Breast epithelium (tissue), 3 donors: ENCODE data around the gene LILRA5.

Source experiments
- POLR2A ChIP-seq: fragments of 450-650 bp; IDR thresholded peaks from one replicate; pipeline ENCODE4 v1.6.1; 2016; ENCODE audit warnings: antibody characterized with exemption, mild to moderate bottlenecking, moderate library complexity
- POLR2AphosphoS5 ChIP-seq, 3 donors: sonication (generic); formaldehyde crosslinking; IDR thresholded peaks; one replicate each; pipeline ENCODE4 v1.6.1; 2017; ENCODE audit warnings: antibody characterized with exemption in 3 of 3
- TF ChIP-seq, protein P1 (sequence below), 3 donors: fragments of 450-650 bp; IDR thresholded peaks; one replicate each; pipeline ENCODE4 v1.5.1; 2016 to 2017; ENCODE audit warnings: antibody characterized with exemption in 3 of 3, mild to moderate bottlenecking in 3 of 3, moderate library complexity in 3 of 3

DNA sequence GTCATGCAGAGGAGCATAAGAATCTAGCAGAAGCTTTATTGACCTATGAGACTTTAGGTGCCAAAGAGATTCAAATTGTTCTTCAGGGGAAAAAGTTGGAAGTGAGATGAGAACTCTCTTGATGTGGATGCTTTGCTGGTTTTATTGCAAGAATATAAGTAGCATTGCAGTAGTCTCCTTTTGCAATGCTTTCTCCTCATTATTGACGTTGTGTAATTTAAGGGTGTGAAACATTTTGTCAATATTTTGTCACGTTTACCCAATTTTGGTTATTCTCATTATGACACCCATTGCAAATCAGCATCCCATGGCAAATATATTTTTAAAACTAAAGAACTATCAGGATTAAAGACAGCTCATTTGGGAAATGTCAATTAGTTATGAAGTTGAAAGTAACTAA is 44.0 kb downstream of the LILRA5 start:
- TF ChIP-seq, protein P1, sequence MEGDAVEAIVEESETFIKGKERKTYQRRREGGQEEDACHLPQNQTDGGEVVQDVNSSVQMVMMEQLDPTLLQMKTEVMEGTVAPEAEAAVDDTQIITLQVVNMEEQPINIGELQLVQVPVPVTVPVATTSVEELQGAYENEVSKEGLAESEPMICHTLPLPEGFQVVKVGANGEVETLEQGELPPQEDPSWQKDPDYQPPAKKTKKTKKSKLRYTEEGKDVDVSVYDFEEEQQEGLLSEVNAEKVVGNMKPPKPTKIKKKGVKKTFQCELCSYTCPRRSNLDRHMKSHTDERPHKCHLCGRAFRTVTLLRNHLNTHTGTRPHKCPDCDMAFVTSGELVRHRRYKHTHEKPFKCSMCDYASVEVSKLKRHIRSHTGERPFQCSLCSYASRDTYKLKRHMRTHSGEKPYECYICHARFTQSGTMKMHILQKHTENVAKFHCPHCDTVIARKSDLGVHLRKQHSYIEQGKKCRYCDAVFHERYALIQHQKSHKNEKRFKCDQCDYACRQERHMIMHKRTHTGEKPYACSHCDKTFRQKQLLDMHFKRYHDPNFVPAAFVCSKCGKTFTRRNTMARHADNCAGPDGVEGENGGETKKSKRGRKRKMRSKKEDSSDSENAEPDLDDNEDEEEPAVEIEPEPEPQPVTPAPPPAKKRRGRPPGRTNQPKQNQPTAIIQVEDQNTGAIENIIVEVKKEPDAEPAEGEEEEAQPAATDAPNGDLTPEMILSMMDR (IDR thresholded peaks at IDR 0.05), result no peak
- no peak for TF ChIP-seq POLR2AphosphoS5 (IDR thresholded peaks at IDR 0.05)
- no peak for TF ChIP-seq POLR2A
